Mucosa of gallbladder (tissue), 1 donor: ENCODE data around the gene PRKG1. TPM values are rescaled to one million over a fixed set of nuclear protein-coding genes. Genes with fewer than 3 reads are reported as not detected.
"Not testable (repeated sequence)": the region's sequence is repeated elsewhere in the genome, so short reads cannot be mapped to it uniquely, and the experiment has no call there.

Experiments used
- DNase-seq: peaks from one replicate; pipeline ENCODE4 v3.0.0-alpha.2; 2020; ENCODE audit warnings: low spot score
- total RNA-seq: library from RNA; stranded (reverse); gene quantifications from one replicate; pipeline ENCODE4 v1.2.1, GENCODE V29; 2021
- donor health status: DM: no; HTN: no; CAD: no.

PRKG1 gene
- total RNA-seq, 1 donor from 2014 or later: 28.3 TPM

DNA sequence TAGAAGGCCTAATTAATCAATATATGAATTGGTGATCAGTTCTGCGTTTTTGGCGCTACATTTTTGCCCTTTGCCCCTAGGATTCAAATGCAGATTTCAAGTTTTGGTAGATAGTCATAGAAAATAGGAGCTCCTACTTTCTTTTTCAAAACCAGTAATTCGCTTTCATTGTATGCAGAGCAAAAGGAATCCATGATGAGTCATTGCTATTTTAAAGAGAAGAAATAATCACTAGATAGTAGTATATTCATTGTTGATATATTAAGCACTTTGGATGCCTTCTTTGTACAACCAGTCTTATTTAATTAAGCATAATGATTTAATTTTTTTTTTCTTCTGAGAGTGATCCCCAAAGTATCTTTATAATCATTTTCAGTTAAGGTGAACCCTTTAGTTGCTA, 574.8 kb downstream of the PRKG1 start:
- no peak for DNase-seq

DNA sequence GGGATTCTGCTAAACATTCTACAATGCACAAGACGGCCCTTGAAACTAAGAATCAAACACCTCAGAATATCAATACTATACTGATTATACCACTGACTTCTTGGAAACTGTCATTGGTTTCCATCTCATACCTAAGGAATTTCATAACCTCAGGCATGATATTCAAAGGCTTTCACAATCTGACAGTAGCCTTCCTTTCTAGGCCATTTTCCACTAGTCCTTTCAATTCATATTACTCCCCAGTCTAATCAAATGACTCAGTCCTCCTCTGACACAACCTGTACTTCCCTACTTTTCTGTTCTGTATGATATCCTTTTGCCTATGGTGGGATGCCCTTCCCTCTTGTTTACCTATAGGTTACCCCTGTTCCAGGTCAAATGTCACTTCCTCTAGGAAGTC, 576.8 kb downstream of the PRKG1 start:
- no peak for DNase-seq

DNA sequence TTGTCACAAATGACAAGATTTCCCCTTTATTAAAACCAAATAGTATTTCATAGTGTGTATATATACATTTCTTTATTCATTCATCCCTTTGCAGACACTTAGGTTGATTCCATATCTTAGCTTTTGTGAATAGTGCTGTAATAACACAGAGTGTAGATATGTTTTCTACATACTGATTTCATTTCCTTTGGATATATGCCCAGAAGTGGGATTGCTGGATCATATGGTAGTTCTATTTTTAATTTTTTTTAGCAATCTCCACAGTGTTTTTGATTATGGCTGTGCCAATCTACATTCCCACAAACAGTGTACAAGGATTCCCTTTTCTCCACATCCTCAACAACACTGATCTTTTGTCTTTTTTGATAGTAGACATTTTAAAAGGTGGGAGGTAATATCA, 578.7 kb downstream of the PRKG1 start:
- no peak for DNase-seq

DNA sequence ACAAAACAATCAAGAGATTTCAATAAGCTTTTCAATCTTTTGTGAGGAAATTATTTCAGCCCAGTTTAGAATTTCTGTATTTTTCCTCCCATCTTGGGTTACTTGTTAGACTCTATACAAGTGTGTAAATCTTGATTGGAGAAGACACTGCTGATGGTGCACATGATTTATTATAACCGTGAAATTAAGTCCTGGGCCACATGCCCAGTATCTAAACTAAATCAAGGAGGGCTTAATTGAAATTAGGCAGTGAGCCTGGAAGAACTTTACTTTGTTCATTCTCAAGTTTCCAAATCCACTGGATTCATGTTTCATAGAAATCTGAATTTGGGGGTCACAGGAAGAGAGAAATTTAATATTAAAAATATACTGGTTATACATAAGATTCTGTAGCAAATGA, 580.6 kb downstream of the PRKG1 start:
- DNase-seq: no peak

DNA sequence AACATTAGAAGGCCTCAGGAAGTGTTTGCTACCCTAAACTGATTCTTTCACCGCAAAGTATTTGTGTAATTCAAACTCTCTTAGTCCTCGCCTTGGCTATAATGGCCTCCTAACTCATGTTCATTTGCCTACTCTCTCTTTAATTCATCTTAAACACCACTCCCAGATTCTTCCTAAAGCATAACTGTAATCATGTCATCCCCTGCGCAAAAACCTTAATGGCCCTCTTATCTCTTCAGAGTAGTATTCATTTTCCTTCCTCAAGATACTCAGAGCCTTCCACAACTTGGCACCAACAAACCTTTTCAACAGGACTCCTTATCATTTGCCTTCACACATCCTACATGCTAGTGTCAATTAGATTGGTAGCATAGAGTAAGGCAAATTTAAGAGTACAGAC, 582.2 kb downstream of the PRKG1 start:
- no peak for DNase-seq

DNA sequence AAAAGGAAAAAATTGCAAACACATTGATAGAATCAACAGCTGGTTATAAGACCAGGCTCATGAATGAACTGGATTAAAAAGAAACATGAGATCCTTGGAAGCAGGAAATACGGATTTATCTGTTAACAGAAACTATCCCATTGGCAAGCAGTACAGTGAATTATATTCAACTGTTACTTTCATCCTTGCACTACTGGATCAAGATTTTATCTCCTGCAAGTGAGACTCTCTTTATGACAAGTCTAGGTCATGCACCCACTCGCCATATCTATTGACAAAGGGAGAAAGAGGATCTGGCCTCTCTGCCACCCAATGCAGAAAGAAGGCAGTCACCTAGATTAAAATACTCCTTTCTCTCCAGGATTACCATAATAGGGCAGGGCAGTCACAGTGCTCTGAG, 583.7 kb downstream of the PRKG1 start:
- DNase-seq: no peak

DNA sequence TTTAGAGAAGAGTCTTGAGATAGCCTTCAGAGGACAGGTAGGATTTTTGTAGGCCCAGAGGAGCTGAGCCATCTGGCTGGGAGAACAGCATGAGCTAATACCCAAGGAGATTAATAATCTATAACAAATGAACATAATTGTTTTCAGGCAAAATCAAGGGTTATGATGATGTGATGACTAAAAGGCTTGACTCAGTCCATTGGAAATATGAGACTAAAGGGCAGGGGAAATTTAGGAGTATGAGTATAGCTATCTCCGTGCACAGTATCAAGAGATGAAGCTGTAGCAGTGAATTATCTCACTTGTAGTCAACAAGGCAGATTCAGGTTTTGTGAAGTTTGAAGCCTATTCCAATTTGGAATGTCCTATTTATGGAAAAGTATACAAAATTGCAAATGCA, 585.1 kb downstream of the PRKG1 start:
- DNase-seq: no peak

DNA sequence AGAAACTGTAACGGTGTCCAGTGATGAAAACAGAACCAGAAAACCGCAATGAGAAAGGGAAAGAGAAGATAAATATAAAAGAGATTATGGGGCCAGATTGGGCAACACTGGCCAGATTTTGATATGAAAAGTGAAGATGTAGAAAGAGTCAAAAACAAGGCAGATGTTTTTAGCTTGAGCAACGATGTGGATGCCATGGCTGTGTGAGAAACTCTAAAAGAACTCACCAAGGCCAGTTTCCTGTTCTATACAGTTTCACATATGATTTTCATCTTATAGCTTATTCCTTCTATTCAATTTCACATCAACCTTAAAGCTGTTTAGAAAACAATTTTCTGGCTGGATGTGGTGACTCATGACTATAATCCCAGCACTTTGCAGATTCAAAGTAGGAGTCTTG, 588.8 kb downstream of the PRKG1 start:
- no peak for DNase-seq

DNA sequence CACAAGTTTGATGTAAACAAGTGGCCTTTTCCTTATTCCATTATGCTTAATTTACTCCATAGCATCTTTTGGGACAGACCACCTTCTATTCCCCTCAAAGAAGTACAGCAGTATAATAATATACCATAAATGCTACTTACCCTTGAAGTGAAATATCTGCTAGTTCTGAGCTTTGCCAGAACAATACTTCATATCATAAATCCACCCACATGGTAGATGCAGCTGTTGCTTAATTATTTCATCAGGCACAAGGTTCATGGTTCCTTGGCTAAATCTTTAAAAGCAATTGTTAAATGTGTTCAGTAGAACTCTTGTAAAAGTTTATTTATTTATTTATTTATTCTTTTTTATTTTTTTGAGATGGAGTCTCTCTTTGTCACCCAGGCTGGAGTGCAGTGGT, 592.2 kb downstream of the PRKG1 start:
- DNase-seq: no peak

DNA sequence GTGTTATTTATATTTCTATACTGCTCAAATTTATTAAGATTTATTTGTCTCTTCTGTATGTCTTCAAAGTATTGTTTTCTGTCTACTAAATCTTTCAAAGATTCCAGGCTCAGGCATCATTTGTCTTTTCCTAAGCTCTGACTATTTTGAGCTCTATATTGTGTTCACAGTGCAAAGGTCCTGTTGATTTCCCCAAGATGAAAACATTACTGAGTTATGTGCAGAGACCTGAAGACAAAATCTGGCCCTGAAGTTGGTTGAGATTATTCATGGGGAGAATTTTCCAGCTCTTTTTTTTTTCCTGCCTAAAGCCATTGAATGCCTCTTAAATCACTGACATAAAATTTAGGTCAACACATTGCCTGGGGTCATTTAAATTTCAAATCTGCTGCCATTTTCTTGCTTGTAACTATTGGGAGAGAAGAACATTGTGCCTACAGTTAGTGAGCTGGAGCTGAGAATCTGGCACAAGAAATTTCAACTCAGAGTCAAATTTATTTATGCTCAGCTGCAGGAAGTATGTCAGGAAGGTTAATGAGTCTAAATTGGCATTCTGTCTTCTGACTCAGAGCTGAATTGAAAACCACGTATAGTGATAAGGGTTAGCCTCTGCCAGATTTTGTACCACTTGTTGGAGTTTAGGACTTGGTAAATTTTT, 593.5 kb downstream of the PRKG1 start:
- DNase-seq: no peak

DNA sequence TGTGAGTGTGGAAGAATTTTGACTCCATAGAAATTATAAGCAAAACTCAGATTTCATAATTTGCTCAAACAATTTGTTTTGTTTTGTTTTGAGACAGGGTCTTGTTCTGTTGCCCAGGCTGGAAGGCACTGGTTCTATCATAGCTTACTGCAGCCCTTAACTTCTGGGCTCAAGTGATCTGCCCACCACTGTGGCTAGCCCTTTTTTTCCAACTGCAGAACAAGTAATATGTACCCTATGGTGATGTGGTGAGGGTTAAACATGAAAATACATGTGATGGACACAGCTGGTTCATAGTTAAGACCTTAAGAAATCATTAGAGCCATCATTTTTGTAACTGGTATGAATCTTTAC, 594.0 kb downstream of the PRKG1 start:
- DNase-seq: no peak

DNA sequence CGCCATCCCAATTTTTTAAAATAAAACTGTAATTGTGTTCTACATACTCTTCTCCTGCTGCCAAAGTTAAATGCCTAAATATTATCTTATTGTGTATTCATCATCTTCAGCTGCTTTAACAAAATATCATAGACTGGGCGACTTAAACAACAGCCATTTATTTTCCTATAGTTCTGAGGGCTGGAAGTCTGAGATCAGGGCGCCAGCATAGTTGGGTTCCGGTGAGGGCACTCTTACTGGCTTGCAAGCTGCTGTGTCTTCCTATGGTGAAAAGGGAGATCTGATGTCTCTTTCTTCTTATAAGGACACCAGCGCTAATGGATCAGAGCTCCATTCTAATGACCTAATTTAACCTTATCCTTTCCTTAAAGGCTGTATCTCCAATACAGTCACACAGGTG, 594.8 kb downstream of the PRKG1 start:
- no peak for DNase-seq

DNA sequence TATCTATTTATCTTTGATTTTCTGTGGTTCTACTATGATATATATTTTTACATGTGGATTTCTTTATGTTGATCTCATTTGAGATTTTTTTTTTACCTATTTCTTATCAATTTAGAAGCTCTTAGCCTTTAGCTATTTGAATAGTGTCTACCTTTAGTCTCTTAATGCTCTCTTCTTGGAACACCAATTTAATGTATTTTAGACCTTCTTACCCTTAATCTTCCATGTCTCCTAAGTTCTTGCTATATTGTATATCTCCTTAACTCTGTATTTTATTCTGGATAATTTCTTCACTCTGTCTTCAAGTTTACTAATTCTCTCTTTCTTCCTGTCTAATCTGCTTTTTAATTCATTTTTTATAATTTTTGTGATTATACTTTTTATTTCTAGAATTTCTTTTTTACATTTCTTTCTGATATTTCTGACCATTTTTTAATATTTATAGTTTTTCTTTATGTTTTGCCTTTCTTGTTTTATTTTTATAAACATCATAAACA, 597.8 kb downstream of the PRKG1 start:
- DNase-seq: no peak

DNA sequence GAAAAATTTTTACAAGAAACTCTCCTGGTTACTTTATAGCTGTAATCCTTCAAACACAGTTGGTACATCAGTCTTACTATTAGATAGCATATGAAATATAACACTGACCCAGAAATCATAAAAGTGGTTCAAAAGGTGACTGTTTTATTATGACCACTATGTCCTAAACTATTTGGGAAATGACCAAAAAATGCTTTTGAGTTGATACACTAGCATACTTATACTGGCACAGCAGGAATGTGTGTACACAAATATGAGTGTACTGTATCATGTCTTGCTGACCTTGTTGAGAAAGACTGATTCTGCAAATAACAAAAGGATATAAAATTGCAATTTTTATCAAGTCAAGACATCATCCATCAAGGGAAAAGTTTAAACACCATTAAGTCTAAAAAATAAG, 600.8 kb downstream of the PRKG1 start:
- DNase-seq: no peak

DNA sequence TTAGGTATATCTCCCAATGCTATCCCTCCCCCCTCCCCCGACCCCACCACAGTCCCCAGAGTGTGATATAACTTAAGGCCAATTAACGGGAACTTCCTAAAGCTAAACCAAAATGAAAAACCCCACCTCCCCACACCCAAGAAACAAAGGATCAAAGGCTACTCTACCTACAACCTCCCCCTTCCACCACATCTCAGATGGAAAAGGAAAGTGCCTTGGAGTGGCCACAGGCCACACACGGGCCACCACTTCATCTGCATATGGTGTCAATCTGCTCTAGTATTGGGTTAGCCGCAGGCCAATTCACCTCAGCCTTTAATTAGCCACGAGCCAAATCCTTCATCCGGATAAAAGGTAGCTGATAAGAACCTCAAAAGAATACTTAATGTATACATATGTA, 605.6 kb downstream of the PRKG1 start:
- DNase-seq: no peak

DNA sequence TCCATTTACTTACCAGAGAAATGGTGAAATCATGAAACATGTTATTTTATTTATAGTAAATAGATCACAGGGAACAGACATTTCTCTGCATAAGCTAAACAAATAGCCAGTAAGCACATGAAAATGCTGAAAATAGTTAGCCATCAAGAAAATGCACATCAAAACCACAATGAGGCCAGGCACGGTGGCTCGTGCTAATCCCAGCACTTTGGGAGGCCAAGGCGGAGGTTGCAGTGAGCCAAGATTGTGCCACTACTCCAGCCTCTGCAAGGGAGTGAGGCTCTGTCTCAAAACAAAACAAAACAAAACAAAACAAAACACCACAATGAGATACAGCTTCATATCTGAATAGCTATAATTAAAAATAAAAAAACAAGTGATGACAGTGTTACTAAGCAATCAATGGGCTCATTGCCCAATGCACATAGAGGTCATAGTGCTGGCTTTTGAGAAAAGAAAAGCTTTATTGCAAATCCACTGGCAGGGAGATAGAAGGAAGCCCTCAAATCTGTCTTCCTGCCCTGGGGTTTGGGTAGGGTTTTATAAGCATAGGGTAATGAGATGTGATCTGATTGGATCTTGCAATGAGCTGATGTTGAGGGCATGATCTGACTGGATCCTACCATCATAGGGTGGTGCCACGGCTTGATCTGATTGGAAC, 608.9 kb downstream of the PRKG1 start:
- no peak for DNase-seq

DNA sequence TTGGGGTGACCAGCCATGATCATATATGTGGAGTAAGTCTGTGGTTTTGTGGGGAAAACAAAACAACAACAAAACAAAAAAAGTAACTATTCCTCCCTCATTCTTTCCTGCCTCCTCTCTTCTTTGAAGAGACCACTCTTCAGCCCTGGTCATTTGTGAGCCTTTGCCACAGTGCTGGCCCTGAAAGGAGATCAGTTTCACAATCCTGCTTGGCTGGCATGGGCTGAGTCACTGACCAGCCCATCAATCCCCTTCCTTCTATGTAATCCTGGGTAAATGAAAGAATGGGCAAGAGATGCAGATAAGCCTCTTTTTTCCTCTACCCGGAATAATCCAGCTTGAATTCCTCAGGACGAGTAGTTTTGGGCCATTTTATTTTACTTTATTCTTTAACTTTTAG, 611.5 kb downstream of the PRKG1 start:
- no peak for DNase-seq

DNA sequence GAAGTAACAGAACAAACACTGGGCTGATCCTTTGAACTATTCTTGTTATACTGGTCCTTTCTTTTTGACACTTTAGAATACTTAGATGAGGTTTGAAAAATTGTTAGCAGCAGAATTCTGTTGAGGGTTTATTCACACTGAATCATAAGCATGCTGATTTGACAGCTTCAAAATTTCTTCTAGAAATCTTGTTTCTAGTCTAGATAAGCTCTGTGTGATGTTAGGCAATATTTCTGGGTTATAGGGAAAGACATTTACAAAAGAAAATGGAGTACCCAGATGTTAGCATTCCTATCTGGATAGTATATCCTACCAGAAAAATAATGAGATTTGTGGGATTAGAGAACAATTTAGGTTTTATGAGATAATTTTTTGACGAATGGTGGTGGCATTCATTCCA, 613.0 kb downstream of the PRKG1 start:
- no peak for DNase-seq

DNA sequence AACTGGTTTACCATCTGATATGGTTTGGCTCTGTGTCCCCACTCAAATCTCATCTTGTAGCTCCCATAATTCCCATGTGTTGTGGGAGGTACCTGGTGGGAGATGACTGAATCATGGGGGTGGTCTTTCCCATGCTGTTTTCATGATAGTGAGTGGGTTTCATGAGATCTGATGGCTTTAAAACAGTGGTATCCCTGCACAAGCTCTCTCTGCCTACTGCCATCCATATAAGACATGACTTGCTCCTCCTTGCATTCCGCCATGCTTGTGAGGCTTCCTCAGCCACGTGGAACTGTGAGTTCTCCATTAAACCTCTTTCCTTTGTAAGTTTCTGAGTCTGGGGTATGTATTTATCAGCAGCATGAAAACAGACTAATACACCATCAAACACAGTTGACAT, 614.5 kb downstream of the PRKG1 start:
- DNase-seq: not testable (repeated sequence)

DNA sequence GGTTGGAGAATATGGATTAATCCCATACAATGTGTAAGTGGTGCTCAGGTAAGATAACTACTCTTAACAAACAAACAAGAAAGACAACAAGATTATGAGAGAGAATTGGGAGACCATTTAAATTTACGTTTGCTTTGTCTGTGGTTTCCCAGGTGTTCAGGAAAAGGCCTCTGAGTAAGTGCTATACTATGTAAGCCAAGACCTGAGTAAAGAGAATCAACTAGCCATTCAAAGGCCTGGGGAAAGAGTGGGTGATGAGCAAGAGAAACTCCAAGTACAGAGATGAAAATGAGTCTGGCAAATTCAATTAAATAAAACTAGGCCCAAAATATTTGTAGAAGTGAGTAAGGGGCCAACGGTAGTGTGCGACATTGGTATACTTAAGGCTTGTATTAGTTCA, 615.2 kb downstream of the PRKG1 start:
- no peak for DNase-seq

DNA sequence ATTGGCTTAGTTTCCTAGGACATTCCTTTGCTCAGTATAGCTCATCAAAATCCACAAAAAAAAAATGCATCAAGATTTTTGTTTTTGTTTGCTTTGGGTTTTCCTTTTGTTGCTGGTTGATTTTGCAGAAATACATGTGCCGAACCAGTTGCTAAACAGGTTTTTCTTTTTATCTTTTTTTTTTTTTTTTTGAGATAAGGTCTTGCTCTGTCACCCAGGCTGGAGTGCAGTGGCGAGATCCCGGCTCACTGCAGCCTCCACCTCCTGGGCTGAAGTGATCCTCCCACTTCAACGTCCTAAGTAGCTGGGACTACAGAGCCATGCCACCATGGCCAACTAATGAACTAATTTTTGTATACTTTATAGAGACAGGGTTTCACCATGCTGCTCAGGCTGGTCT, 616.8 kb downstream of the PRKG1 start:
- DNase-seq: no peak

DNA sequence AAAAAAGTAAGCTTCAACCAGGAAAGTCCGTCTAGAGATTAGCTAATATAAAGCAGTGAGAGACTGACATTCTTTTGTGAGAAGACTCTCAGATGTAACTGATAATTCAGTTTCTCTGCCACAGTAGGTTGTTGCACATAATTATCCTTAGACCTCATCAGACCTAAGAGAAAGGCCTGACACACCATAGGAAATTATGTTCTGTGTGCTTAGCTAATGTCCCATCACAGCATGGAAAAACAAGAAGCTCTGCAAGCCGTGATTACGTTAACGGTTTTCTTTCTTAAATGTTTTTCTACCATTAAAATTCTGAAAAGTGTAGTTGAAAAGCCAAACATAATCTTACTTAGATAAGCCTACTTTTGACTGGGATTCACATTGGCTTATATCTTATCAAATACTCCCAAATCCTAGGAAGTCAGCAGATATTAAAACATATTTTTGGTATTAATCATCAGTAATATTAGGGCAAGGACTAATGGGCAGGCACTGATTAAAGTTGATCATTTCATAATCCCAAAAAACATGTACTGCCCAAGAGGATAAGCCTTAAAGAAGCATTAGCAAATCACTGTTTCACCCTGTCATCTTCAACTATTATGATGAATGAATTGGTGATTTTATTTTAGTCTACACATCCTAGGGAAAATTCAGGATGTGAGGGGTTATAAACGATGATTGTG, 619.9 kb downstream of the PRKG1 start:
- no peak for DNase-seq

DNA sequence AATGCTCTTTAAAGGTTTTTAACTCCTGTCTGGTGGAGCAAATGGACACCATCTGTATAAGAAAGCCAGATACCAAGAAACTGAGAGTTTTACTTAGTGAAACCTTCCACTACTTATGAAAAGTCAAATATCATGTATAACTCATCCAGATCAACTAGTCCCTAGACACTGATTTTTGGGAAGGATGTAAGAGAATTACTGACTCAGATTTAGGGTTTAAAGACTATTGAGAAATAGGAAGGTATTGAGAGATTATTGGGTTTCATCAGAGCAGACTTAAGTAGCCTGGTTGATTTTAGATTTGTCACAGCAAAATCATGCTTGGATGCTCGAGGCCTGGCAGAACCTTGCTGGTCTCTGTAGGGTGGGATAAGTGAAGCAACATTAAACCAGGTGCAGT, 622.0 kb downstream of the PRKG1 start:
- no peak for DNase-seq
